Neural cell (in vitro differentiated cells): Measurements from ENCODE around the gene ZNF821.

Experiments used
- EZH2 ChIP-seq: fragments of 200-600, 300-800 bp; shearing (Covaris generic), sonication (generic); IDR thresholded peaks from 2 replicates; pipeline ENCODE4 v1.6.1; 2014; ENCODE audit warnings: antibody characterized with exemption, low read length, borderline replicate concordance, mild to moderate bottlenecking; ENCODE audit not compliant: insufficient read depth, poor library complexity, severe bottlenecking
- POLR2AphosphoS5 ChIP-seq: IDR thresholded peaks from 2 replicates; pipeline ENCODE4 v1.6.1; 2012
- TF ChIP-seq, protein P1 (sequence below): fragments of 450-650 bp; IDR thresholded peaks from 2 replicates; pipeline ENCODE4 v1.5.1; 2014; ENCODE audit warnings: antibody characterized with exemption, mild to moderate bottlenecking, moderate library complexity; ENCODE audit not compliant: poor library complexity, severe bottlenecking
- TF ChIP-seq, protein P2 (sequence below): IDR thresholded peaks from 2 replicates; pipeline ENCODE4 v1.6.1; 2012; ENCODE audit warnings: borderline replicate concordance

DNA sequence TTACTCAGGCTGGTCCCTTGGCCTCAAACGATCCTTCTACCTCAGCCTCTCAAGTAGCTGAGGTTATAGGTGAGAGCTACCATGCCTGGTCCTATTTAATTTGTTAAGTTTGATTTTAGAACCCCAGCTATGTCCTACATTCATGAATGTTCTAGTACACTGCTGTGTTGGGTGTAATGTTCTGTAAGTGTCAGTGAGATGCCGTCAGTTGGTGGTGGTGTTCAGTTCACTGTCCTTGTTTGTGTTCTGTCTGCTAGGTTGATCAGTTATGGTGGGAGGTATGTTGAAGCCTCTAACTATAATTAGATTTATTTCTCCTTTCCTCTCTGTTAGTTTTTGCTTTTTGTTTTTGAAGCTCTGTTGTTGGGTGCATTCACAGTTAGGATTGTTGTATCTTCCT lies 19.6 kb upstream of the ZNF821 start:
- TF ChIP-seq, protein P1, sequence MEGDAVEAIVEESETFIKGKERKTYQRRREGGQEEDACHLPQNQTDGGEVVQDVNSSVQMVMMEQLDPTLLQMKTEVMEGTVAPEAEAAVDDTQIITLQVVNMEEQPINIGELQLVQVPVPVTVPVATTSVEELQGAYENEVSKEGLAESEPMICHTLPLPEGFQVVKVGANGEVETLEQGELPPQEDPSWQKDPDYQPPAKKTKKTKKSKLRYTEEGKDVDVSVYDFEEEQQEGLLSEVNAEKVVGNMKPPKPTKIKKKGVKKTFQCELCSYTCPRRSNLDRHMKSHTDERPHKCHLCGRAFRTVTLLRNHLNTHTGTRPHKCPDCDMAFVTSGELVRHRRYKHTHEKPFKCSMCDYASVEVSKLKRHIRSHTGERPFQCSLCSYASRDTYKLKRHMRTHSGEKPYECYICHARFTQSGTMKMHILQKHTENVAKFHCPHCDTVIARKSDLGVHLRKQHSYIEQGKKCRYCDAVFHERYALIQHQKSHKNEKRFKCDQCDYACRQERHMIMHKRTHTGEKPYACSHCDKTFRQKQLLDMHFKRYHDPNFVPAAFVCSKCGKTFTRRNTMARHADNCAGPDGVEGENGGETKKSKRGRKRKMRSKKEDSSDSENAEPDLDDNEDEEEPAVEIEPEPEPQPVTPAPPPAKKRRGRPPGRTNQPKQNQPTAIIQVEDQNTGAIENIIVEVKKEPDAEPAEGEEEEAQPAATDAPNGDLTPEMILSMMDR = no peak
- TF ChIP-seq, protein P2, sequence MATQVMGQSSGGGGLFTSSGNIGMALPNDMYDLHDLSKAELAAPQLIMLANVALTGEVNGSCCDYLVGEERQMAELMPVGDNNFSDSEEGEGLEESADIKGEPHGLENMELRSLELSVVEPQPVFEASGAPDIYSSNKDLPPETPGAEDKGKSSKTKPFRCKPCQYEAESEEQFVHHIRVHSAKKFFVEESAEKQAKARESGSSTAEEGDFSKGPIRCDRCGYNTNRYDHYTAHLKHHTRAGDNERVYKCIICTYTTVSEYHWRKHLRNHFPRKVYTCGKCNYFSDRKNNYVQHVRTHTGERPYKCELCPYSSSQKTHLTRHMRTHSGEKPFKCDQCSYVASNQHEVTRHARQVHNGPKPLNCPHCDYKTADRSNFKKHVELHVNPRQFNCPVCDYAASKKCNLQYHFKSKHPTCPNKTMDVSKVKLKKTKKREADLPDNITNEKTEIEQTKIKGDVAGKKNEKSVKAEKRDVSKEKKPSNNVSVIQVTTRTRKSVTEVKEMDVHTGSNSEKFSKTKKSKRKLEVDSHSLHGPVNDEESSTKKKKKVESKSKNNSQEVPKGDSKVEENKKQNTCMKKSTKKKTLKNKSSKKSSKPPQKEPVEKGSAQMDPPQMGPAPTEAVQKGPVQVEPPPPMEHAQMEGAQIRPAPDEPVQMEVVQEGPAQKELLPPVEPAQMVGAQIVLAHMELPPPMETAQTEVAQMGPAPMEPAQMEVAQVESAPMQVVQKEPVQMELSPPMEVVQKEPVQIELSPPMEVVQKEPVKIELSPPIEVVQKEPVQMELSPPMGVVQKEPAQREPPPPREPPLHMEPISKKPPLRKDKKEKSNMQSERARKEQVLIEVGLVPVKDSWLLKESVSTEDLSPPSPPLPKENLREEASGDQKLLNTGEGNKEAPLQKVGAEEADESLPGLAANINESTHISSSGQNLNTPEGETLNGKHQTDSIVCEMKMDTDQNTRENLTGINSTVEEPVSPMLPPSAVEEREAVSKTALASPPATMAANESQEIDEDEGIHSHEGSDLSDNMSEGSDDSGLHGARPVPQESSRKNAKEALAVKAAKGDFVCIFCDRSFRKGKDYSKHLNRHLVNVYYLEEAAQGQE = no peak
- TF ChIP-seq POLR2AphosphoS5 (no peak), EZH2 (no peak)
